Stimulated activated CD8-positive, alpha-beta memory T cell treated with anti-CD3 and anti-CD28 coated beads, Interleukin-15, amount 100 ng/mL, for 24 hours (primary cell): ENCODE measurements around the gene KRTAP10-5.
"Not testable (repeated sequence)": the region's sequence is repeated elsewhere in the genome, so short reads cannot be mapped to it uniquely, and the experiment has no call there.

Source experiments
- DNase-seq: peaks from one replicate; pipeline ENCODE4 v3.0.0-alpha.2; 2020; ENCODE audit warnings: low read depth

The KRTAP10-5 gene

GRCh38 chr21:44571844-44572782 is 8.3 kb downstream of the KRTAP10-5 start:
- DNase-seq = no peak

- DNase-seq = no peak
Observed at GRCh38 chr21:44571296-44571695, 9.1 kb downstream of the KRTAP10-5 start.

DNA sequence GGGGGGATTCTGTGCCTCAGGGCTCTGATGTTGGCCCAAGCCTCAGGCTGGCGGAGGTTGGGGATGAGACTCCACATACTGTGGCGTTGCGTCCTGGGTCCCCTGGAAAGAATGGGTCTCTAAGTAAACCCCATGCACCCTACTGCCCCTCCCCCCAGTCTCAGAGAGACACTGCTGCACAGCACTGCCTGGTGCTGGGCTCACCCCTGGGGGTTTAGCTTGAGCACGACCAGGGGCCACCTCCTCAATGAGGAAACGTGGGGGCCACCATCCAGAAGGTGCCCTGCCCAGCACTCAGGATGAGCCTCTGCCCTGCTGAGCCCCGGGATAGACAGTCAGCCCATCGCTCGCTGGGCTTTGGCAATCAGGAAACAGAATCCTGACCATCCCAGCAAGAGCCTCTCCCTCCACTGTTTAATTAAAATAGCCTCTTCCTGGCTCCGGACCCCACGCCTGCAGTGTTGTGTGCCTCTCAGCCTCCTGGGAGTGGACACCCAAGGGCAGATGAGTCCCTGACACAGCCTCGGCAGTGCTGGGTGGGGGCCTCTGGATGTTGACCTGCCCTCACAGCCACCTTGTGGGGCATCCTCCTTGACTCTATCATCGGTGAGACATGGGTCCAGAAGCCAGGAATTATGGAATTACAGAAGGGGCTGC is 10.4 kb downstream of the KRTAP10-5 start:
- no peak for DNase-seq

GRCh38 chr21:44568667-44569556 is 11.5 kb downstream of the KRTAP10-5 start:
- no peak for DNase-seq

DNA sequence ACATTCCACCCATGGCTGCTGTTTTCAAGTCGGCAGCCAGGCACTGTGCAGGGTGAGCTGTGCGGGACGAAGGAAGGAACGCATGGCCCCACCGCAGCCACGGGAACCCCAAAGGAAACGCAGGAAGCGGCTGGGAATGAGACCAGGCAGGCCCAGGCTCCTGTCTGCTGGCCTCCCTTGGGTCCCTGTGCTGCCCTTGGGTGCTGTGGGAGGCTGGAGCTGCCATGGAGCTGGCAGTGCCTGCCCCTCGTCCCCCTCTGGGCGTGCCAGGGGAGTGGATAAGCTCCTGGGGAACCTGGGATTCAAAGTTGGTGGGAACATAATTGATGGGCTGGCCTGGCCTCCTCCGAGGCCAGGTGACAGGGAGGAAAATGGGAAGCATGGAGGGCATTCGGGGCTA is 12.1 kb downstream of the KRTAP10-5 start:
- DNase-seq = no peak

DNA sequence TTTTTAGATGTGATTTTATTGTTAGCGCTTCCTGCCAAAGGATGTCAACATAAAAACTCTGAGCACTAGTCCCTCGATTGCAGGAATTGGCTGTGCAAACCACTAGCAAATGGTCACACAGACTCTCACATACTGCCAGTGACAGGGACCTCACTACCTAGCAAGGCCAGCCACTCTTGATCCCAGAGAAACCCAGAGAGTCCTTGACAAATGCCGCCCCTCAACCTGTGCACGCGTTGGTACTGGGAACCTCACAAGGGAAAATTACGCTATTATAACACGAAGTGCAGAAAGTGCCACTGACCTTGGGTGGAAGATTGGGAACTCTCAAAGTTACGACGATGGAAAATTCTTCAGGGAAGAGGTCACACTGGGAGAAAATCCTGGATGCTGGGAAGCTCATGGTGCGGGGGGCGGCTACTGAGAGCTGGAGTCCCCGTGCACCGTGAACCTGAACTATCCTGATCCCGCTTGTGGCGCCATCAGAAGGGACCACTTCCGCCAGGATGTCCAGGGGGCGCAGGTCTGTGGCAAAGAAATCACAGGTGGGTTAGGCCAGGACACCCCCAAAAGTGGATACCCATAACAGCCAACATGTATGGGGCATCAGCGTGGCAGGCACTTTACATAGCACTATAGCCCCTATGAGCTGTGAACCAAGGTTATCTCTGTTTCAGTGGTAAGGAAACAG is 12.8 kb downstream of the KRTAP10-5 start:
- no peak for DNase-seq

GRCh38 chr21:44566403-44566802 is 14.0 kb downstream of the KRTAP10-5 start:
- no peak for DNase-seq

GRCh38 chr21:44564886-44565598 is 15.4 kb downstream of the KRTAP10-5 start:
- no peak for DNase-seq

DNA sequence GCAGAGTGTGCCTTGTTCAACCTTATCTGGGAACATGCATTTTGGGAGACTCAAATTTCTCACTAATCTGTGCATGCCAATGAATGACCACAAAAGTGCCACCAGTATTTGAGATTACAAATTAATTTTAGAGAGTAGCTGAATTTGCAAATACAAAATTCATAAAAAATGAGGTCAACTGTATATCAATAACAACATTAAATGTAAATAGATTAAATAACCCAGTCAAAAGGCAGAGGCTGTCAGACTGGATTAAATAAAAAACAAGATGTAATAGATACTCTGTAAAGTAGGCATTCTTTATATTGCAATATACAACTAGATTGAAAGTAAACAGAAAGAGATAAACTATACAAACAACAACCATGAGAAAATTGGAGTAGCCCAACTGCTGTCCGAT is 16.3 kb downstream of the KRTAP10-5 start:
- no peak for DNase-seq

DNA sequence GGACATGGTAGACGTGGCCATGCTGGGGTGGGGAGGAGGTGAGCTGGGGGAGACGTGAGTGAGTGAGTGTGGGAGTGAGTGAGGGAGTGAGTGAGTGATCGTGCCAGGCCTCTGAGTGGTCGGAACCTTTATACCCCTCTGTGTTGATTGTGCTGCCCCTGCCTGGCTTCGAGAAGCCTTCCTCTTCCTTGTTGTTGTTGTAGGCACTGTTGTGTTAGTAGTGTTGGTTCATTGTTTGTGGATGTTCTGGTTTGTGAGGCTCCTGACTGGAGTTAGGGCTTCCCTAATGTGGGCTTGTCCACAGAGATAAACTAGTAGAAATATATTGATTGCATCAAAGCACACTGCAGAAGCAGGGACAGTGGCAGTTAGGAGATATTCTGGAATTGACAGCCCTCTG is 21.7 kb downstream of the KRTAP10-5 start, which contains the start of gene KRTAP10-3:
KRTAP10-3 (minus strand) TSS at position 101 of the 400 bp plus-strand sequence; CDS start at position 21, 80 bp downstream.
- DNase-seq = no peak

DNA sequence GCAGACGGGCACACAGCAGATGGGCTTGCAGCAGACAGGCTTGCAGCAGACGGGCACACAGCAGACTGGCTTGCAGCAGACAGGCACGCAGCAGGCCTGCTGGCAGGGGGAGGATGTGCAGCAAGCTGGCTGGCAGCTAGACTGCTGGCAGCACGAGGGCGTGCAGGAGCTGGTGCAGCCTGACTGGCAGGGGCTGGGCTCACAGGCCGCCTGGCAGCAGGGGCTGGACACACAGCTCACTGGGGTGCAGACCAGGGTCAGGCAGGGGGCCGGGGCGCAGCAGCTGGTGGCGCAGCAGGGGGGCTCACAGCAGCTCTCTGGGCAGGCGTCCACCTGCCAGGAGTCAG is 22.1 kb downstream of the KRTAP10-5 start:
- DNase-seq = not testable (repeated sequence)

GRCh38 chr21:44557491-44558328 is 22.7 kb downstream of the KRTAP10-5 start:
- DNase-seq = no peak

DNA sequence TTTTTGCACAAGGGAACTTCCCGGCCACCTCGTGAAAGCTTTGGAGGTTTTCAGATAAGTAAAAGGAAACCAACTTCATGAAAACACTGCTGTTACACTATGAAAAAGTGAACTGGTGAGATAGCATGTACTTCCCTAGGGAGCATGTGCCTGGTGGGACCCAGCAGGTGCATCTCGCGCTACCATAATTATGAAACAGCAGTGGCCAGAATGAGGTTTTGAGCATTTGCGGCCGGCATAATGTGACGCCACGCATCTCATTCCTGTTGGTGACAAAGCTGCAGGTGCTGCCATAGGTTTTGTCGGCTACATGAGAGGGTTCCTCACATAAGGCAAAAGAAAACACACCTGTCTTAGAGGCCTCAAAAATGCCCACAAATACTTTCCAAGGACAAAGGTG is 23.5 kb downstream of the KRTAP10-5 start:
- no peak for DNase-seq

- DNase-seq = no peak
Observed at GRCh38 chr21:44555200-44555875, 25.1 kb downstream of the KRTAP10-5 start.

GRCh38 chr21:44552681-44553080 is 27.7 kb downstream of the KRTAP10-5 start:
- no peak for DNase-seq

DNA sequence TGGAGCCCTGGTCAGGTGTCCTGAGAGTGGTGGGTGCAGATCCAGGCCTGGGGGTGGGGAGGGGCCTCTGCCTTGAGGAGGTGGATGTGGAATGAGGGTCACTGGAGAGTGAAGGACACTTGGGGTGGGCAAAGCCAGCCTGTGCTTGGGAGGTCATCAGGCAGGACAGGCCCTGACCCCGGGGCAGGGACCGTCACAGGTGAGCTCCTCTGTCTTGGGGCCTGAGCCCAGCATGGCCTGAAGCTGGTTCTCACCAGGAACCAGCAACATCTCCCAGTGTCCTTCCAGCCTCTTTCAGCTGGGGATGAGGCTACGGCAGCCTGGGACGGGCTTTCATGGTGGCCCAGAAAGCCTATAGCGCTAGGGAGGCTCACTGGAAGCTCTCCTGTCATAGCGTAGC is 28.3 kb downstream of the KRTAP10-5 start:
- DNase-seq = no peak

- DNase-seq = no peak
Observed at GRCh38 chr21:44551340-44551961, 29.0 kb downstream of the KRTAP10-5 start, which contains the start of gene KRTAP10-2. Gene KRTAP10-2 (minus strand): TSS chr21:44551505. CDS start chr21:44551458, 47 bp downstream.

DNA sequence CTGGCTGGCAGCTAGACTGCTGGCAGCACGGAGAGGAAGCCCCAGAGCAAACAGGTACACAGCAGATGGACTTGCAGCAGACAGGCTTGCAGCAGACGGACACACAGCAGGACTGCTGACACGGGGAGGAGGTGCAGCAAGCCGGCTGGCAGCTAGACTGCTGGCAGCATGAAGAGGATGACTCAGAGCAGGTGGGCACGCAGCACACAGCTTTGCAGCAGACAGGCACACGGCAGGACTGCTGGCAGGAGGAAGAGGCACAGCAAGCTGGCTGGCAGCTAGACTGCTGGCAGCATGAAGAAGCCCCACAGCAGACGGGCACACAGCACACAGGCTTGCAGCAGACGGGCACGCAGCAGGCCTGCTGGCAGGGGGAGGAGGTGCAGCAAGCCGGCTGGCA is 29.6 kb downstream of the KRTAP10-5 start:
- no peak for DNase-seq

GRCh38 chr21:44550285-44550684 is 30.1 kb downstream of the KRTAP10-5 start:
- not testable (repeated sequence) for DNase-seq
